NB4 (cell line): Measurements from ENCODE around the gene CNR2.

Experiments used
- MYC ChIP-seq: IDR thresholded peaks from 2 replicates; pipeline ENCODE4 v1.6.1; 2011; ENCODE audit warnings: low read depth, low read length
- POLR2A ChIP-seq: IDR thresholded peaks from 2 replicates; pipeline ENCODE4 v1.6.1; 2011; ENCODE audit warnings: mild to moderate bottlenecking; ENCODE audit not compliant: insufficient read length; ENCODE audit errors: extremely low read depth
- TF ChIP-seq, protein P1 (sequence below): IDR thresholded peaks from one replicate; pipeline ENCODE4 v1.5.1; 2012; ENCODE audit warnings: low read depth, low read length
- TF ChIP-seq, protein P2 (sequence below): IDR thresholded peaks from 2 replicates; pipeline ENCODE4 v1.6.1; 2011; ENCODE audit warnings: low read depth, low read length

DNA sequence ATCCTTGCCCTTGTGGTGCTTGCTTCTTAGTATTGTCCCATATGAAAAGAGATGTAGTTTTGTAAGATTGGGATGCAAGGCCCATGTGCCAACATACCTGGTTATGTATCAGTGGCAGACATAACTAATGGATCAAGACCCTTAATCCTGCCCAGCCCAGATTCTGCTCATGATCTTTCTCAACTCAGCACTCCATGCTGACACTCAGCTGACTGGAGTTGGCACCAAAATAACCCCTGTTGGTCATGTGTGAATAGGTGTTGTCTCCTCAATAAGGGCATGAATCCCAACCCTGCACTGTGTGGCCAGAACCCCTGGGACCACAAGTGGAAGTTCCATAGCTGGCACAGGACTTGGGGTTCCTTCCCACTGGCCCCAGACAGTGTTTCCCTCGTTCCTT lies 13.9 kb upstream of the CNR2 start:
- TF ChIP-seq, protein P1, sequence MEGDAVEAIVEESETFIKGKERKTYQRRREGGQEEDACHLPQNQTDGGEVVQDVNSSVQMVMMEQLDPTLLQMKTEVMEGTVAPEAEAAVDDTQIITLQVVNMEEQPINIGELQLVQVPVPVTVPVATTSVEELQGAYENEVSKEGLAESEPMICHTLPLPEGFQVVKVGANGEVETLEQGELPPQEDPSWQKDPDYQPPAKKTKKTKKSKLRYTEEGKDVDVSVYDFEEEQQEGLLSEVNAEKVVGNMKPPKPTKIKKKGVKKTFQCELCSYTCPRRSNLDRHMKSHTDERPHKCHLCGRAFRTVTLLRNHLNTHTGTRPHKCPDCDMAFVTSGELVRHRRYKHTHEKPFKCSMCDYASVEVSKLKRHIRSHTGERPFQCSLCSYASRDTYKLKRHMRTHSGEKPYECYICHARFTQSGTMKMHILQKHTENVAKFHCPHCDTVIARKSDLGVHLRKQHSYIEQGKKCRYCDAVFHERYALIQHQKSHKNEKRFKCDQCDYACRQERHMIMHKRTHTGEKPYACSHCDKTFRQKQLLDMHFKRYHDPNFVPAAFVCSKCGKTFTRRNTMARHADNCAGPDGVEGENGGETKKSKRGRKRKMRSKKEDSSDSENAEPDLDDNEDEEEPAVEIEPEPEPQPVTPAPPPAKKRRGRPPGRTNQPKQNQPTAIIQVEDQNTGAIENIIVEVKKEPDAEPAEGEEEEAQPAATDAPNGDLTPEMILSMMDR: no peak
- TF ChIP-seq, protein P2, sequence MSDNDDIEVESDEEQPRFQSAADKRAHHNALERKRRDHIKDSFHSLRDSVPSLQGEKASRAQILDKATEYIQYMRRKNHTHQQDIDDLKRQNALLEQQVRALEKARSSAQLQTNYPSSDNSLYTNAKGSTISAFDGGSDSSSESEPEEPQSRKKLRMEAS: no peak
- TF ChIP-seq POLR2A: no peak
- TF ChIP-seq MYC: no peak
